Measurements from ENCODE around the gene GPR18. TPM values are rescaled to one million over a fixed set of nuclear protein-coding genes. Genes with fewer than 3 reads are reported as not detected.

GPR18 gene
- total and polyA plus RNA-seq, 9 of the 15 experiments (the other 6 are each of a cell fraction or from before 2014, with no cell fraction given): 0.75 TPM; not detected in 8

DNA sequence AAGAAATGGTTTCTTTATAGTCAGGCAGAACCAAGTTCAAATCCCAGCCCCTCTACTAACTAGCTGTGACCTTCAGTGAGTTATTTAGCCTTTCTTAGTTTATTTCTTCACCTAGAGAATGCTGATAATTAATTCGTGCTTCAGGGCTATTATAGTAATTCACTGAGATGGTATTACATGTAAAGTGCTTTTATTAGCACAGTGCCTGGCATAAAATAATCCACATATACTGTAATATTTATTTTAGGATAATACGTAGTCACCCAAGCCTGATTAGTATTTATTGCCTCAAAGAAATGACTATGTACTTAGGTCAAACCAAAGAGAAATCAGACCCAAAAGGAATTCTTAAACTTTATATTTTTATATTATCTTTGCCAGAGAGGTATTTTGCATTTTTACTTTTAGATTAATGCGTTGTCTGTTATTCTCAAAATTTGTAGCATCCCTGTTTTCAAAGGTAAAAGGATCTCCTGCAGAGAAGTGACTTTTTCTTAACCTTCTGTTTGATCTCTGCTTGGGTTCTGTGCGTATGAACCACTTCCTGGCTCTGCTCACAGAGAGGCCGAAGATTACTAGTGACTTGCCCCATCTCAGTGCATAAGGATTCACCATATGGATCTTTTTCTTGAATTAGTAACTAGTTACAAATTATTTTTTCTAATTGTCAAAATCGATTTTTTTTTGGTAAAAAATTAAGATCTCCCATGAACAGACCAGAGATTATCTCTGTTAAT is 37.8 kb downstream of the GPR18 start:
- BruUV-seq (replicated peaks): no TSS peak
- FAIRE-seq (no peak), ATAC-seq (peak; percentile 64), DNase-seq (ENCODE audit: extremely low read depth in 1 of 4, low spot score in 3 of 4) (no peak)
- CTCF ChIA-PET (ENCODE audit: low intra/inter-chr PET ratio): no interaction called here
- Histone ChIP-seq H4K20me1 (replicated peaks; ENCODE audit: control insufficient read depth, insufficient read depth, low read length) (0 out of 2 replicates have a peak, but pooled peaks cover 11% of the 10 kb centered on the region), H3K79me2 (ENCODE audit: control insufficient read depth, insufficient read depth, low read length) (peaks cover 98% of the 10 kb centered on the region), H3K36me3 (ENCODE audit: control insufficient read depth, insufficient read depth, low read length) (peaks cover 15% of the 10 kb centered on the region; the same call in 1 of the 3 replicates), H3K4me2 (ENCODE audit: insufficient read depth, low read length) (no peak overlapping the region), H3K27me3 (ENCODE audit: control insufficient read depth in 2 of 2, insufficient read depth in 2 of 2, low read length in 2 of 2) (no peaks in the 10 kb centered on the region), H3K27ac (ENCODE audit: extremely low read depth, low read depth, low read length) (no peak overlapping the region), H3K9ac (ENCODE audit: insufficient read depth in 1 of 2, low read depth in 2 of 2, low read length in 2 of 2) (no peak overlapping the region), H3K9me1 (ENCODE audit: control insufficient read depth, insufficient read depth, low read length) (no peaks in the 10 kb centered on the region), H3K4me1 (replicated peaks in 1 of 2; ENCODE audit: control insufficient read depth in 2 of 2, insufficient read depth in 2 of 2, low read length in 2 of 2) (peaks cover 8 to 9% of the 10 kb centered on the region in 2 experiments; a peak in 3 of 5 replicates), H3K4me3 (no peak overlapping the region), H2AFZ (ENCODE audit: low read depth, low read length) (no peak overlapping the region), H3K9me3 (replicated peaks; ENCODE audit: control insufficient read depth, insufficient read depth, low read depth, low read length) (no peaks in the 10 kb centered on the region)
- intact Hi-C loops (cut with micrococcal nuclease): no loop called here
- no peak for TF ChIP-seq CREB3 (tag; conservative IDR thresholded peaks at IDR 0.05; ENCODE audit: low read depth)
- no peak for TF ChIP-seq CBFA2T3 (IDR thresholded peaks at IDR 0.05)
- no peak for TF ChIP-seq ZKSCAN3 (CRISPR knock-in tag; IDR thresholded peaks at IDR 0.05)
- TF ChIP-seq PRMT5 (CRISPR knock-in tag; IDR thresholded peaks at IDR 0.05): no peak
- POLR2A ChIA-PET: no interaction called here
- in situ Hi-C loops (cut with MboI): no loop called here
- 35% methylated on average over 6 of the region's 6 CpGs for WGBS (ENCODE audit: insufficient coverage, low coverage, missing lambda C conversion rate)
